ENCODE measurements around the gene ARHGAP20. TPM values are rescaled to one million over a fixed set of nuclear protein-coding genes. Genes with fewer than 3 reads are reported as not detected.

ARHGAP20 gene
- total RNA-seq, 3 donors from 2014 or later: 1.6 to 3.9 (median 2.8) TPM

DNA sequence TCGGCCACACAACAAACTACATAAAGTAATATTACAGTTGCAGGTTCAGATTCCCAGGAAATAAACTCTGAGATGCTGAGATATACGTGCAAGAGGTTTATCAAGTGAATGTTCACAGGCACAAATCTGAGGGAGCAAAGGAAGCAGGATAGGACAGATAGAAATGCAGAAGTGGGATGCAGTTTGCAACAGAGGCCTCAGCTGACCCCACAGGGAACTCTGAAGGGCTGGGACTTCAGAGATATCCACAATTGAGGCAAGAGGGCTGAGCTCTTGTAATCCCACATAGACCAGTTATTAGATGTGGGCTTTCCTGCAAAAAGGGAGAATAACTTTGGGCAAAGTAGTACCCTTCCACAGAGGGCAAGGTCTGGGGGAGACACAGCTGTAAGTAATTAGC lies 25.4 kb upstream of the ARHGAP20 start:
- intact Hi-C loops (cut with DNase I, micrococcal nuclease): no loop called here
- Histone ChIP-seq H3K36me3 (ENCODE audit: low read depth) (no peaks in the 10 kb centered on the region), H3K4me1 (ENCODE audit: low read depth) (no peaks in the 10 kb centered on the region), H3K9me3 (no peaks in the 10 kb centered on the region), H3K4me3 (no peak overlapping the region)
- TF ChIP-seq, protein P1, sequence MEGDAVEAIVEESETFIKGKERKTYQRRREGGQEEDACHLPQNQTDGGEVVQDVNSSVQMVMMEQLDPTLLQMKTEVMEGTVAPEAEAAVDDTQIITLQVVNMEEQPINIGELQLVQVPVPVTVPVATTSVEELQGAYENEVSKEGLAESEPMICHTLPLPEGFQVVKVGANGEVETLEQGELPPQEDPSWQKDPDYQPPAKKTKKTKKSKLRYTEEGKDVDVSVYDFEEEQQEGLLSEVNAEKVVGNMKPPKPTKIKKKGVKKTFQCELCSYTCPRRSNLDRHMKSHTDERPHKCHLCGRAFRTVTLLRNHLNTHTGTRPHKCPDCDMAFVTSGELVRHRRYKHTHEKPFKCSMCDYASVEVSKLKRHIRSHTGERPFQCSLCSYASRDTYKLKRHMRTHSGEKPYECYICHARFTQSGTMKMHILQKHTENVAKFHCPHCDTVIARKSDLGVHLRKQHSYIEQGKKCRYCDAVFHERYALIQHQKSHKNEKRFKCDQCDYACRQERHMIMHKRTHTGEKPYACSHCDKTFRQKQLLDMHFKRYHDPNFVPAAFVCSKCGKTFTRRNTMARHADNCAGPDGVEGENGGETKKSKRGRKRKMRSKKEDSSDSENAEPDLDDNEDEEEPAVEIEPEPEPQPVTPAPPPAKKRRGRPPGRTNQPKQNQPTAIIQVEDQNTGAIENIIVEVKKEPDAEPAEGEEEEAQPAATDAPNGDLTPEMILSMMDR (IDR thresholded peaks at IDR 0.05): no peak
- ATAC-seq: no peak
- DNase-seq: no peak

- Histone ChIP-seq H3K9me3 (no peaks in the 10 kb centered on the region), H3K4me3 (no peak overlapping the region), H3K36me3 (ENCODE audit: low read depth) (no peaks in the 10 kb centered on the region), H3K4me1 (ENCODE audit: low read depth) (no peaks in the 10 kb centered on the region)
- no peak for DNase-seq
- TF ChIP-seq, protein P1 (IDR thresholded peaks at IDR 0.05): no peak
- intact Hi-C loops (cut with DNase I, micrococcal nuclease): no loop called here
- ATAC-seq: no peak
These were observed 23.9 kb upstream of the ARHGAP20 start for GRCh38 chr11:110736171-110736553.

DNA sequence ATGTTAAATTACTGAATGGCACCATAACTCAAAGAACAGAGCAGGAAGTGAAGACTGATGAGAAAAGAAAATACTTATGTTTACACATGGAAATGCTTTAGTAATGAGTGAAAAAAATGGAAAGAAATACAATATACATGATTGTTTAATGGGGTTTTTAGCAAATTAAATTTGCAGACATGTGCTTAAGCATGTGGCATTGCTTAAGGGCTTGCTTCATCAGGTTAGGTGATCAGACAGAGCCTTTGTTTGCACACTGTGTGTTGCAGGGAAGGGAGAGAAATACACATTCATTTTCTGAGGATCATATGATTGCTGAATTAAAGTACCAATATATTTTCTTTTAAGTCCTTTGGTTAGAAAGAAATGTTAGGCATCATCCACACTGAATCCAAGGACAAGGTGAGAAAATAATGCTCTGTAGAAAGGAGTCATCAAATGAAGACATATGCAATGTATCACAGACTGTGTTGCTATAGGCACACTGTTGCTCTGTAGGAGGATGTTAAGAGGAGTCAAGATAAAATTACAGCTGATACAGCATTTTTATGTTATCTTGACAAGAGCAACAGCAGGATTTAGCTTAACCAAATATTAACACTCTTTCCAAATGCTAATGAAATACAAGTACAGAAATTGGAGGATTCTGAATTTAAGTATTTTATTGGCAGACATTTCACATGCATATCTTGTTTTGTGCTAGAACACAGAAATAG lies 23.4 kb upstream of the ARHGAP20 start:
- H3K4me1 ChIP-seq (ENCODE audit: low read depth): no peaks in the 10 kb centered on the region
- no peaks in the 10 kb centered on the region for H3K9me3 ChIP-seq
- intact Hi-C loops (cut with DNase I, micrococcal nuclease): no loop called here
- no peaks in the 10 kb centered on the region for H3K36me3 ChIP-seq (ENCODE audit: low read depth)
- TF ChIP-seq, protein P1 (IDR thresholded peaks at IDR 0.05): no peak
- no peak overlapping the region for H3K4me3 ChIP-seq
- ATAC-seq: no peak
- no peak for DNase-seq

- Histone ChIP-seq H3K9me3 (no peaks in the 10 kb centered on the region), H3K36me3 (ENCODE audit: low read depth) (no peaks in the 10 kb centered on the region), H3K4me3 (no peak overlapping the region), H3K4me1 (ENCODE audit: low read depth) (no peaks in the 10 kb centered on the region)
- DNase-seq: no peak
- intact Hi-C loops (cut with DNase I, micrococcal nuclease): no loop called here
- TF ChIP-seq, protein P1 (IDR thresholded peaks at IDR 0.05): no peak
- ATAC-seq: peak; percentile 82
These were observed 22.6 kb upstream of the ARHGAP20 start for GRCh38 chr11:110734790-110735189.

DNA sequence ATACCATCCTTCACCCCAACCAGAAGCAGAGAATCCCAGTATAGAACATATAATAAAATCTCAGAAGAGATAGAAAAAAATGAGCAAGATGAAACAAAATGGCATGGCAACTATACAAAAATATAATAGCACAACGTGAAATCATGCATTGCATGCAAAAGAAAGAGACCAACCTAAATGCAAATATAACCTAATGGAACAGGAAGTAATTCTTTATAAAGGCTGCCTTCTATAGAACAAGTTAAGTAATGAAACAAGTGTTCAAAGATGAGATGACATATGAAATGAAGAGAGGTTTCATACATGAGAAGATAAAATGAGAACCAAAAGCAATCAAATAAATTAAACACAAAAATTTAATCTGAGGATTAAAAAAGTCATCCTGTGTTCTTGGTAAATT lies 18.5 kb upstream of the ARHGAP20 start:
- intact Hi-C loops (cut with DNase I, micrococcal nuclease): no loop called here
- H3K4me1 ChIP-seq (ENCODE audit: low read depth): no peaks in the 10 kb centered on the region
- H3K36me3 ChIP-seq (ENCODE audit: low read depth): no peaks in the 10 kb centered on the region
- TF ChIP-seq, protein P1 (IDR thresholded peaks at IDR 0.05): no peak
- DNase-seq (no peak), ATAC-seq (no peak)
- H3K4me3 ChIP-seq: no peak overlapping the region
- H3K9me3 ChIP-seq: no peaks in the 10 kb centered on the region

GRCh38 chr11:110728883-110729282 lies 16.6 kb upstream of the ARHGAP20 start:
- intact Hi-C loops (cut with DNase I, micrococcal nuclease): no loop called here
- DNase-seq: no peak
- Histone ChIP-seq H3K4me1 (ENCODE audit: low read depth) (no peaks in the 10 kb centered on the region), H3K9me3 (no peaks in the 10 kb centered on the region), H3K4me3 (no peak overlapping the region), H3K36me3 (ENCODE audit: low read depth) (no peaks in the 10 kb centered on the region)
- TF ChIP-seq, protein P1 (IDR thresholded peaks at IDR 0.05): no peak
- ATAC-seq: no peak

Measured in mucosa of descending colon (tissue), 3 donors.